ENCODE measurements around the gene KRTAP10-7. TPM values are rescaled to one million over a fixed set of nuclear protein-coding genes. Genes with fewer than 3 reads are reported as not detected.

KRTAP10-7 gene
- total and polyA plus RNA-seq, 9 of the 15 experiments (the other 6 are each of a cell fraction or from before 2014, with no cell fraction given) = not detected

DNA sequence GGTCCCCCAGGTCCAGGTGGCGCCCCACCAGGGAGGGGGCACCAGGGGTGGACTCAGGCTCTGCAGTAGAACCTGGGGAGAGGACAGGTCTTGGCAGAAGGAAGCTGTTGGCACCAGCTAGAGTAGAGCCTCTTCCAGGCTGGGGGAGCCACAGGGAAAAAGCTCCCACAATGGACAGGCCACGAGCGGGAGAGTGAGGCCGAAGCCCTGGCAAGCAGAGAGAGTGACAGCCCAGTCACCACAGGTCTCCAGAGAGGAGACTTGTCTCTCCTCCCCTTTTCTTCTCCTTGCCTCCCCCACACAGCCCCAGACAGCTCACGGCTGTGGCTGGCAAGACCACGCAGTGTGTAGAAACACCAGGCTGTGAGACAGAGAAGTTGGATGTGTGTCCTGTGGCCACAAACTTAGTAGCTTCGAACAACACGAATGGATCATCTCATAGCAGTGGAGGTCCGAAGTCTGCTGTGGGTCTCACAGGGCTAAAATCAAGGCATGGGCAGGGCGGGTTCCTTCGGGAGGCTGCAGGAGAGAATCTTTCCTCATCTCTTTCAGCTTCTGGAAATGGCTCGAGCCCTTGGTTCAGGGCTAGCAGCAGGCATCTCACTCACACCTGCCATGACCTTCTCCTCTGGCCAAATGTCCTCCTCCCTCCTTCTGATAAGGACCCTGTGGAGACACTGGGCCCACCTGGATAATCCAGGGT is 50.7 kb downstream of the KRTAP10-7 start:
- H3K9me1 ChIP-seq (ENCODE audit: control insufficient read depth, insufficient read depth, low read length) = no peaks in the 10 kb centered on the region
- H2AFZ ChIP-seq (ENCODE audit: low read depth, low read length) = no peak overlapping the region
- CTCF ChIA-PET (ENCODE audit: low intra/inter-chr PET ratio) = no interaction called here
- WGBS (ENCODE audit: insufficient coverage, low coverage, missing lambda C conversion rate) = 2% methylated on average over 12 of the region's 12 CpGs
- H3K4me2 ChIP-seq (ENCODE audit: insufficient read depth, low read length) = no peak overlapping the region
- no peaks in the 10 kb centered on the region for H3K9me3 ChIP-seq (replicated peaks; ENCODE audit: control insufficient read depth, insufficient read depth, low read depth, low read length)
- DNase-seq (ENCODE audit: extremely low read depth in 1 of 4, low spot score in 3 of 4) = no peak
- no peaks in the 10 kb centered on the region for H4K20me1 ChIP-seq (replicated peaks; ENCODE audit: control insufficient read depth, insufficient read depth, low read length)
- H3K9ac ChIP-seq (ENCODE audit: insufficient read depth in 1 of 2, low read depth in 2 of 2, low read length in 2 of 2) = no peak overlapping the region
- in situ Hi-C loops (cut with MboI) = no loop called here
- POLR2A ChIA-PET = interaction anchor here (0.6 to 1.2 kb wide), 3 partner anchors 14 to 284 kb away, joined by 3 to 4 read pairs (median 4); partner anchors contain the start of genes KRTAP10-10 and KRTAP12-1
- no peaks in the 10 kb centered on the region for H3K79me2 ChIP-seq (ENCODE audit: control insufficient read depth, insufficient read depth, low read length)
- intact Hi-C loops (cut with micrococcal nuclease) = no loop called here
- FAIRE-seq = no peak
- TF ChIP-seq HSF4 (CRISPR knock-in tag; IDR thresholded peaks at IDR 0.05; ENCODE audit: borderline replicate concordance) (no peak), MCM2 (IDR thresholded peaks at IDR 0.05; ENCODE audit: low read depth) (no peak), POLR3A (IDR thresholded peaks at IDR 0.05; ENCODE audit: borderline replicate concordance, extremely low read depth, insufficient read depth, insufficient read length) (no peak), POLR2B (IDR thresholded peaks at IDR 0.05; ENCODE audit: low read depth, partially characterized antibody) (no peak), RB1 (IDR thresholded peaks at IDR 0.05; ENCODE audit: low read depth) (no peak), GTF2F1 (IDR thresholded peaks at IDR 0.05; ENCODE audit: low read depth, low read length) (no peak), ASH1L (IDR thresholded peaks at IDR 0.05; ENCODE audit: borderline replicate concordance, low read depth, partially characterized antibody) (no peak), ELF1 (tag; IDR thresholded peaks at IDR 0.05) (no peak), RBM17 (IDR thresholded peaks at IDR 0.05; ENCODE audit: borderline replicate concordance, low read depth, low read length) (no peak), ZFP30 (CRISPR knock-in tag; IDR thresholded peaks at IDR 0.05; ENCODE audit: borderline replicate concordance) (no peak), ZNF217 (CRISPR knock-in tag; IDR thresholded peaks at IDR 0.05) (no peak), VEZF1 (CRISPR knock-in tag; IDR thresholded peaks at IDR 0.05) (no peak)
- TF ChIP-seq, protein P1, sequence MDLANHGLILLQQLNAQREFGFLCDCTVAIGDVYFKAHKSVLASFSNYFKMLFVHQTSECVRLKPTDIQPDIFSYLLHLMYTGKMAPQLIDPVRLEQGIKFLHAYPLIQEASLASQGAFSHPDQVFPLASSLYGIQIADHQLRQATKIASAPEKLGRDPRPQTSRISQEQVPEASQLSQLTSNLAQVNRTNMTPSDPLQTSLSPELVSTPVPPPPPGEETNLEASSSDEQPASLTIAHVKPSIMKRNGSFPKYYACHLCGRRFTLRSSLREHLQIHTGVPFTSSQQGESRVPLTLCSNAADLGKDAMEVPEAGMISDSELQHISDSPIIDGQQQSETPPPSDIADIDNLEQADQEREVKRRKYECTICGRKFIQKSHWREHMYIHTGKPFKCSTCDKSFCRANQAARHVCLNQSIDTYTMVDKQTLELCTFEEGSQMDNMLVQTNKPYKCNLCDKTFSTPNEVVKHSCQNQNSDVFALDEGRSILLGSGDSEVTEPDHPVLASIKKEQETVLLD (IDR thresholded peaks at IDR 0.05) = no peak
- H3K4me3 ChIP-seq = no peak overlapping the region
- no peaks in the 10 kb centered on the region for H3K36me3 ChIP-seq (ENCODE audit: control insufficient read depth, insufficient read depth, low read length)
- BruUV-seq (replicated peaks) = no TSS peak
- H3K27ac ChIP-seq (ENCODE audit: extremely low read depth, low read depth, low read length) = no peak overlapping the region
- no peak; the same call in 2 of the 3 replicates for ATAC-seq
- peaks cover 0 to 6% of the 10 kb centered on the region in 2 experiments; a peak in 2 of 5 replicates for H3K4me1 ChIP-seq (replicated peaks in 1 of 2; ENCODE audit: control insufficient read depth in 2 of 2, insufficient read depth in 2 of 2, low read length in 2 of 2)
- H3K27me3 ChIP-seq (ENCODE audit: control insufficient read depth in 2 of 2, insufficient read depth in 2 of 2, low read length in 2 of 2) = peaks cover 13 to 74% of the 10 kb centered on the region in 2 experiments; a peak in 4 of 5 replicates
